NOMO-1 treated with DMSO at 0.1 percent for 48 hours (cell line): ENCODE measurements around the gene CCDC63.
A peak's percentile ranks its signal among the peaks of the same experiment; 100 is the strongest.

ENCODE experiments used
- DNase-seq: peaks from one replicate; lab custom pipeline; 2025; ENCODE audit not compliant: unreplicated experiment; lab: John Stamatoyannopoulos, UW

CCDC63 gene

GRCh38 chr12:110846615-110847566 is at the start of gene CCDC63:
CCDC63 (plus strand) TSS chr12:110846987; CDS start chr12:110852955, 5,968 bp downstream.
- DNase-seq = peak; percentile 64

DNA sequence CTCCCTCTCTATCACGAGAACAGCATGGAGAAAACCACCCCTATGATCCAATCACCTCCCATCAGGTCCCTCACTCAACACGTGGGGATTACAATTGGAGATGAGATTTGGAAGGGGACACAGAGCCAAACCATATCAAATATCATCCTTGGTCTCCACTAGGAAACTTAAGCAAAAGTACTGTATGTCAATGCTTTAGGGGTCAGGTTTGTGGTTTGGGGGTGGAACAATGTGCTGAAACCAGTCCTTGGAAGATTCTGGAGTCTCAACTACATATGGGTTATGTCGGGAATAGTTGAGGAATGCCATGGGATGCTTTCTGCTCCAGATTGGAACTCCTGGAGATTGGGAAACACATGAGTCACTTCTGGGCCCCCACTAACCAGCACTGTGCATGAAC is 48.3 kb upstream of the CCDC63 start:
- DNase-seq = no peak

DNA sequence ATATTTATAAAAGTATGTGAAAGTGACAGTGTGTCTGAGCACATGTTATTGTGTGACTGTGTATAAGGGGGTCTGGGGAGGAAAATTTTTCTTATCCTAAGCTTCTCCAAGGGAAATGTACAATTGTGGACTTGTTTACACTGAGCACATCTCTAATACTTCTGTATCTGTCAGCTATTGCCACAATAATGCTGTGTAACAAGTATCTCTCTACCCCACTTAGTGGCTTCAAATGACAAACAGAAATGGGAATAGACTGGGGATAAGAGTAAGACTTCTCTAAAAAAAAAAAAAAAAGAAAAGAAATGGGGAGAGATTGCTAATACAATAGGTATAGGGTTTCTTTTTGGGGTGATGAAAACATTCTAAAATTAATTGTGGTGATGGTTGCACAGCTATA is 44.3 kb upstream of the CCDC63 start:
- no peak for DNase-seq

GRCh38 chr12:110804406-110804805 is 42.4 kb upstream of the CCDC63 start:
- DNase-seq = no peak

GRCh38 chr12:110807640-110808039 is 39.1 kb upstream of the CCDC63 start:
- no peak for DNase-seq

DNA sequence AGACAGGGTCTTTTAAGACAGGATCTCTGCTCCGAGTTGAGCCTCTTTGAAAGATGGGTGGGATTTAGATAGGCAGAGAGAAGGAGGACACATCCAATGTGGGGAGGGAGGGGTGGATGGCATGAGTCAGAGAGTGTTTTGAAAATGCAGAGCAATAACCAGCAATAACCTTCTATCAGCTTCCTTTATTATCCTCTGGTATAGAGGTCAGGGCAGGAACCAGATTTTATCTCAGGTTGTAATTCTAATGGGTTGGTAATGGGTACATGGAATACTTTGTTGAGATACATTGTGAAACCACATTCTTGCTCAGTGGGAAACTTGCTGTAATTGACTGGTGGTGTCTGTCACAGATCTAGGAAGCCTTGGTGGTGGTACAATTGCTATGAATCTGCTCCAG is 37.6 kb upstream of the CCDC63 start:
- DNase-seq = no peak

GRCh38 chr12:110811972-110812371 is 34.8 kb upstream of the CCDC63 start:
- no peak for DNase-seq

DNA sequence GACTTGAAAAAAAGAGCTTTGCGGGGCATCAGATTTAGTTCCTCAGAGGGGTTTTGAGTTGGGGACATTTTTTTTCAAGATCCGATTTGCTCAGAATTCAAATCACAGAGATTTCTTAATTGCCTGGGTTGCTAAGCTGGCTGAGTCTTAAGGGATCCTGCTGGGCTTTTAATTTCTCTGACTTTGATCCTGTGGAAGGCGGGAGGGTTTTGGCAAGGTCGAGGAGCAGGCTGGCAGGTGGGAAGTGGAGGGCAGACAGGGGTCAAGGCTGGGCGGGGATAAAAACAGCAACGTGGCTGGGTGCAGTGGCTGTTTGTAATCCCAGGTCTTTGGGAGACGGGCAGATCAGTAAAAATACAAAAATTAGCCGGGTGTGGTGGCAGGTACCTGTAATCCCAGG is 33.5 kb upstream of the CCDC63 start:
- DNase-seq = no peak

DNA sequence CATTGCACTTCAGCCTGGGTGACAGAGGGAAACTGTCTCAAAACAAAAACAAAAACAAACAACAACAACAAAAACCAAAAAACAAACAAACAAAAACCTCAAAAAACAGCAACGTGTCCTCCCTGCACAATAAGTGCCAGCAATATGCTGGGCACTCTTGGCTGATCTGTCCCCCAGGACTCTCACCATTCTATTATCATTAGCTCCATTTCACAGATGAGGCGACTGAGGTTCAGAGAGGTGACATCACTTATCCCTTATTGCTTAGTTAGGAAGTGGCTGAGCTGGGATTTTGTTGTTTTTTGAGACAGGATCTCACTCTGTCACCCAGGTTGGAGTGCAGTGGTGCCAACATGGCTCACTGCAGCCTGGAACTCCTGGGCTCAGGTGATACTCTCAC is 33.0 kb upstream of the CCDC63 start:
- DNase-seq = no peak

DNA sequence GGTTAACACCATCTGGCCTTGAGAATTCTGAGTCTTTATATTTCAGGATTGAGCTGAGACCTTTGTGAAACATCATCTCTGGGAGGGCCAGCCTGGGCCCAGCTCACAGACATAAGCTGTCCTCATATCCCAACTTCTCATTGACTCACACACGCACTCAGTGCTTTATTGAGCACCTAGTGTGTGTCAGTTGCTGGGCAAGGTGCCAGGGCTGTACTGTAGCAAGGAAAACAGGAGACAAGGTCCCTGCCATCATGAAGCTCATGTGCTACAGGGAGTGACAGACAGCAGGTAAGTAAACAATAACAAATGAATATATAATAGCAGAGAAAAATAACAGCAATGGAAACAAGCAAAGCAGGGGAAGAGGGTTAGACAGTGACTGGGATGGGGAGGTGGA is 30.5 kb upstream of the CCDC63 start:
- no peak for DNase-seq

DNA sequence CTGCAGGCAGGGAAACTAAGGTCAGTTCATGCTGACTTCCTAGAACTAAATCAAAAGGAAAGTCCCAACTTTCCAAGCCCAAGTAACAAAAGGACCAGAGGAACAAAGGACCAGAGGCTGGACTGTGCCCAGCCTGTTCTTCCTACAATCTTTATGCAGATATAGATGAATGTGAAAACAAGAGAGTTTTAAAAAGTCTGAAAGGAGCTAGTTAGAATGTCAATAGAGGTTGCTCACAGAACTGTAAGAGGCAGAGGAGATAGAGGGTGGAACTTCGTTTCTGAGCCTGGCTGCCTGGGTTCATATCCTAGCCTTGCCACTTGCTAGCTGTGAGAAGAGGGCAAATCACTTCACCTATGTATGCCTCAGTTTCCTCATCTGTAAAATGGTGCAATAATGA is 30.0 kb upstream of the CCDC63 start:
- DNase-seq = no peak

DNA sequence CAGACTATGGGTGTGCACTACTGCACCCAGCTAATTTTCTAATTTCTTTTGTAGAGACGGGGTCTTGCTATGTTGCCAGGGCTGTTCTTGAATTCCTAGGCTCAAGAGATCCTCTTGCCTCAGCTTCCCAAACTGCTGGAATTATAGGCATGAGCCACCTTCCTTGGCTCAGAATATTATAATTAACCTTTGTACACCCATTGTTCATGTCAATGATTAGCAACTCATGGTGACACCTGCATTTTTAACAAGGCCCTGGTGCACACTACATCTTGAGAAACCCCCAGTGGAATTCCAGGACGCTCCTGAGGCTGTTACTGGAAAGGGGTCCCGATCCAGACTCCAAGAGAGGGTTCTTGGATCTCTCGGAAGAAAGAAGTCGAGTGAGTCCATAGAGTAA is 28.3 kb upstream of the CCDC63 start:
- DNase-seq = no peak

DNA sequence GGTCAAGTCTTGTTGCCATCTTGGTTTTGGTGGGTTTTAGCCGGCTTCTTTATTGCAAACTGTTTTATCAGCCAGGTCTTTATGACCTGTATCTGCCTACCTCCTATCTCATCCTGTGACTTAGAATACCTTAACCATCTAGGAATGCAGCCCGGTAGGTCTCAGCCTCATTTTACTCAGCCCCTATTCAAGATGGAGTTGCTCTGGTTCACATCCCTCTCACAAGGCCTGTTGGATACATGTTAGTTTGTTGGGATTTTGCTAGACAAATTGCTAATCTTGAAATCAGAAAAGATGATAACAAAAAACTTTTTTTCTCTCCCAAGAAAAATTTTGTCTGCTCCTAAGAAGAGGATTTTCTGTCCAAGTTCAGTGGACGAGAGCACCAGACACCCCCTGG is 27.6 kb upstream of the CCDC63 start:
- DNase-seq = no peak

GRCh38 chr12:110819646-110820045 is 27.1 kb upstream of the CCDC63 start:
- no peak for DNase-seq

DNA sequence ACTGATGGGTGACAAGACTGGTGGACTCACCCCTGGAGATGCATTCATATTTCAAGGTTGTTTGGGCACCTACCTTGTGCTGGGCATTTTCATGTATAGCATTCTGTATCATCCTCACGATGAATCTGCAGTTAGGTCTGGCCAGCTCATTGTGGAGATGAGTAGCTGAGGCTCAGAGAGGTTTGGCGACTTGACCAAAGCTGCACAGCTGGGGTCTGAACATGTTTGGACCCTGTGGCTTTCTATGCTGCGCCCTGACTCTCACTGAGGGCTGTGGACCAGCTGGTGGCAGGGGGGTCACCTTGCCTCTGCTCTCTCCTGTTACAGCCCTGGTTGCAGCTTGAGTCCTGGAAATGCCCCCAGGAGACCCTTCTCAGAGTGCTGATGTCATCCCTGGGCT is 24.9 kb upstream of the CCDC63 start:
- DNase-seq = no peak

GRCh38 chr12:110822821-110823415 is 23.9 kb upstream of the CCDC63 start:
- DNase-seq = no peak

- no peak for DNase-seq
Observed at GRCh38 chr12:110824342-110824741, 22.4 kb upstream of the CCDC63 start.

DNA sequence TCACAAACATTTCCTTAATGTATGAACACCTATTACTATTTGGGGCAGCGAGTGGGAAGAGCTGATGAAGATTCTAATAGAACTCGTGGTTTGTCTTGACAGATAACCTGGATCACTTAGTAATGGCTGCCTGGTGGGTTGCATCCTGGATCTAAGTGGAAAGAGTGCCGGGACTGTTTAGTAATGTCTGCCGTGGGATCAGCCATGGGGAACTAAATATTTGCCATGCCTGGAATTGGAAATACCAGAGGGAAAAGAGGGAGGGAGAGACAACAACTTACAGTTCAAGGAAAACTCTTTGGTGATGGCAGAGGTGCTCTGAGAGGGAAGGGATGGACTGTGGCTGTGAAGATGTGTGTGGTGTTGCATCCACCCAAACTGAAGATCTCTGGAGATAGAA is 21.3 kb upstream of the CCDC63 start:
- no peak for DNase-seq

DNA sequence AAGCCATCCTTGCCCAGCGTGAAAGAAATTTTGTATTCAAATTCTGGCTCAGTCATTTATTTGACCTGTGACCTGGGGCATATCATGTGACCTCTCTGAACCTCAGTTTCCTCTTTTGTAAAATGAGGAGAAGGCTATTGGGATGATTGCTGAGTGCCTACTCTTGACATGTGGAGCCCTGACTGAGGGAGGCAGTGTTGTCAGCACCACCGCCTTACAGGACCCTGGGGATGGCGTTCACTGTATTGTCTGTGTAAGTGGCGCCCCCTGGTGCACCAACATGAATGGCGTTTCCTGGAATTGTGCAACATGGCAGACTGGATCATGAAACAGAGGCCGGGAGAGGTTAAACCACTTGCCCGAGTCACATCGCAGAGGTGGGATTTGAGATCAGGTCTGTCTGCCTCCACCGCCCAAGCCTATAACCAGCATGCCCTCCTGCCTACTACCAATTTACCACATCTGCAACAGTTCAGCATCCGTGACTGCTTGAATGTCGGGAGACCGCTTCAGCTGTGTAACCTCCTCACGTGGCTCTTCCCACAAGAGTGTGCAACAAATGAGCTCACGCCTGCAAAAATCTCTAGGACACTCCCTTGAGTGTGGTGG is 20.1 kb upstream of the CCDC63 start:
- DNase-seq = peak; percentile 84

- no peak for DNase-seq
Observed at GRCh38 chr12:110829308-110829707, 17.5 kb upstream of the CCDC63 start.

DNA sequence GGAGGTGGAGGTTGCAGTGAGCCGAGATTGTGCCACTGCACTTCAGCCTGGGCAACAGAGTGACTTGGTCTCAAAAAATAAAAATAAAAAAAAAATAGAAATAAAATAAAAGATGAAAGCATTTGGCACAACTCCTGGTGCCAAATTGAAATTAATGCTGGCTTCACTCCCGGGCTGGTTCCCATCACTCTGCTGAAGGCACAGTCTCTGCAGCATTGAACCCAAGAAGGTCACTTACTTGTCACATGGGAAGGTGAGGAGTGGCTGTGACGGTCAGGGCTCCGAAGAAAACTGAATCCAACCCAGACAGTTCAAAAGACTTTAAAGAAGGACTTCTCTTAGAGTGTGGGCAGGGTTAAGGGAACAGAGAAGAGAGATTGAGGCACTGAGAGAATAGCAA is 10.5 kb upstream of the CCDC63 start:
- DNase-seq = no peak

DNA sequence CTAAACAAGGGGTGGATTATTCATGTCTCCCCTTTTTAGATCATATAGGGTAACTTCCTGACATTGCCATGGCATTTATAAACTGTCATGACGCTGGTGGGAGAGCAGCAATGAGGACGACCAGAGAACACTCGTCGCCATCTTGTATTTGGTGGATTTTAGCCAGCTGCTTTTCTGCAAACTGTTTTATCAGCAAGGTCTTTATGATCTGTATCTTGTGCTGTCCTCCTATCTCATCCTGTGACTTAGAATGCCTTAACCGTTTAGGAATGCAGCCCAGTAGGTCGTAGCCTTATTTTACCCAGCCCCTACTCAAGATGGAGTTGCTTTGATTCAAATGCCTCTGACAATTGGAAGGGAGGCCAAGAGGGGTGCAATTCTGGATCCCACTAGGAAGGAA is 5.8 kb upstream of the CCDC63 start:
- no peak for DNase-seq
